PC-9 (cell line): ENCODE results near the gene TEX26. TPM values are rescaled to one million over a fixed set of nuclear protein-coding genes. Genes with fewer than 3 reads are reported as not detected.

Source experiments
- BruUV-seq: library from RNA; stranded (reverse); fragments of 400-500 nt; replicated peaks from 2 replicates; lab custom pipeline; 2021; lab: Mats Ljungman, UMichigan
- CTCF ChIA-PET: fragments of 300-600 bp; sonication (Branson Sonifier 250); formaldehyde crosslinking; loops from one replicate; lab custom pipeline; 2022; ENCODE audit warnings: antibody characterized with exemption; lab: Charles Lee
- POLR2A ChIA-PET: fragments of 300-600 bp; sonication (Branson Sonifier 250); formaldehyde crosslinking; loops from one replicate; lab custom pipeline; 2022; ENCODE audit warnings: antibody characterized with exemption; ENCODE audit not compliant: unreplicated experiment; lab: Charles Lee
- DNase-seq, 2 experiments: peaks; one replicate each; pipeline versions ENCODE4 v3.0.0 to v3.0.0-alpha.2; 2015 to 2022; ENCODE audit warnings: mixed read lengths in 1 of 2
- H2AFZ ChIP-seq: fragments of 200-600 bp; sonication (generic); 2 replicates; pipeline ENCODE4 v1.8.1; 2017; ENCODE audit warnings: antibody characterized with exemption
- H3F3A ChIP-seq: fragments of 200-600 bp; sonication (generic); 2 replicates; pipeline ENCODE4 v1.8.1; 2017; ENCODE audit warnings: antibody characterized with exemption, mild to moderate bottlenecking, low read depth; ENCODE audit not compliant: insufficient read depth
- H3K27ac ChIP-seq: fragments of 200-600 bp; sonication (generic); 2 replicates; pipeline ENCODE4 v1.6.1; 2016; ENCODE audit warnings: mixed run types
- H3K27me3 ChIP-seq: fragments of 200-600 bp; sonication (generic); 2 replicates; pipeline ENCODE4 v1.6.1; 2016; ENCODE audit warnings: low read depth, mixed run types; ENCODE audit not compliant: insufficient read depth
- H3K36me3 ChIP-seq: fragments of 200-600 bp; sonication (generic); 2 replicates; pipeline ENCODE4 v1.6.1; 2016; ENCODE audit warnings: low read depth, mixed run types
- H3K4me1 ChIP-seq: fragments of 200-600 bp; sonication (generic); replicated peaks from 2 replicates; pipeline ENCODE4 v1.6.1; 2016; ENCODE audit warnings: mixed run types; ENCODE audit not compliant: insufficient read depth
- H3K4me2 ChIP-seq: fragments of 200-600 bp; sonication (generic); 2 replicates; pipeline ENCODE4 v1.6.1; 2017; ENCODE audit warnings: mixed run types
- H3K4me3 ChIP-seq: fragments of 200-600 bp; sonication (generic); 2 replicates; pipeline ENCODE4 v1.6.1; 2016; ENCODE audit warnings: mixed run types
- H3K79me2 ChIP-seq: fragments of 200-600 bp; sonication (generic); 2 replicates; pipeline ENCODE4 v1.6.1; 2017; ENCODE audit warnings: low read depth, mixed run types
- H3K9me2 ChIP-seq: fragments of 200-600 bp; sonication (generic); 2 replicates; pipeline ENCODE4 v1.8.1; 2017; ENCODE audit warnings: mild to moderate bottlenecking; ENCODE audit not compliant: insufficient read depth
- H3K9me3 ChIP-seq: fragments of 200-600 bp; sonication (generic); 2 replicates; pipeline ENCODE4 v1.8.1; 2016; ENCODE audit warnings: low read depth; ENCODE audit not compliant: insufficient read depth
- H4K20me1 ChIP-seq: fragments of 200-600 bp; sonication (generic); 2 replicates; pipeline ENCODE4 v1.8.1; 2017; ENCODE audit not compliant: insufficient read depth
- CTCF ChIP-seq: fragments of 200-600 bp; sonication (generic); conservative IDR thresholded peaks from 2 replicates; pipeline ENCODE4 v1.6.1; 2017; ENCODE audit warnings: mixed run types, antibody characterized with exemption, mild to moderate bottlenecking, moderate library complexity
- EZH2 ChIP-seq: fragments of 200-600 bp; sonication (generic); IDR thresholded peaks from 2 replicates; pipeline ENCODE4 v1.8.0; 2017; ENCODE audit warnings: antibody characterized with exemption, low read depth
- intact Hi-C: fragments of 100-400 bp; cut with micrococcal nuclease; formaldehyde crosslinking; loops from one replicate; pipeline ENCODE4 v1.10.0; 2022; ENCODE audit not compliant: unreplicated experiment
- total RNA-seq: library from RNA; stranded (reverse); gene quantifications from 2 replicates; pipeline ENCODE4 v1.2.3, GENCODE V29; 2021

Gene TEX26
- total RNA-seq, 1 experiment from 2014 or later = not detected

- POLR2A ChIA-PET = no interaction called here
- intact Hi-C loops = no loop called here
Measured at GRCh38 chr13:31015199-31015598, 82.7 kb downstream of the TEX26 start.

GRCh38 chr13:31016342-31017325 is 84.2 kb downstream of the TEX26 start:
- POLR2A ChIA-PET = interaction anchor here (0.6 kb wide), 1 partner anchor 635 kb away, joined by 3 read pairs; no protein-coding TSS in a partner anchor
- H3K9me3 ChIP-seq = no peaks in the 10 kb centered on the region
- no peak overlapping the region for H2AFZ ChIP-seq
- CTCF ChIA-PET = no interaction called here
- H3K27ac ChIP-seq = no peak overlapping the region
- H3K4me2 ChIP-seq = no peak overlapping the region
- TF ChIP-seq CTCF (no peak), EZH2 (no peak)
- peaks cover 10% of the 10 kb centered on the region; the same call in 1 of the 2 replicates for H3F3A ChIP-seq
- 0 out of 2 replicates have a peak, but pooled peaks cover 12% of the 10 kb centered on the region for H3K27me3 ChIP-seq
- intact Hi-C loops = no loop called here
- H4K20me1 ChIP-seq = no peaks in the 10 kb centered on the region
- no peak for DNase-seq
- H3K4me1 ChIP-seq = peaks cover 14% of the 10 kb centered on the region
- no peaks in the 10 kb centered on the region for H3K79me2 ChIP-seq
- no TSS peak for BruUV-seq
- H3K9me2 ChIP-seq = no peaks in the 10 kb centered on the region
- H3K36me3 ChIP-seq = no peaks in the 10 kb centered on the region
- H3K4me3 ChIP-seq = no peak overlapping the region

More at GRCh38 chr13:31015199-31015598, 82.7 kb downstream of the TEX26 start:
- DNase-seq = no peak
- Histone ChIP-seq H3K4me3 (no peak overlapping the region), H3K9me2 (no peaks in the 10 kb centered on the region), H3K4me1 (peaks cover 17% of the 10 kb centered on the region), H3K4me2 (no peak overlapping the region), H3K27ac (no peak overlapping the region), H3K36me3 (no peaks in the 10 kb centered on the region), H3K79me2 (no peaks in the 10 kb centered on the region), H3K9me3 (no peaks in the 10 kb centered on the region), H3K27me3 (0 out of 2 replicates have a peak, but pooled peaks cover 3% of the 10 kb centered on the region), H3F3A (peaks cover 10% of the 10 kb centered on the region; the same call in 1 of the 2 replicates), H2AFZ (no peak overlapping the region), H4K20me1 (no peaks in the 10 kb centered on the region)
- CTCF ChIA-PET = no interaction called here
- TF ChIP-seq CTCF (no peak), EZH2 (no peak)
- BruUV-seq = no TSS peak

GRCh38 chr13:31018511-31018910 is 86.1 kb downstream of the TEX26 start:
- H4K20me1 ChIP-seq = no peaks in the 10 kb centered on the region
- H3K36me3 ChIP-seq = no peaks in the 10 kb centered on the region
- no peak overlapping the region for H3K4me2 ChIP-seq
- no peaks in the 10 kb centered on the region for H3K79me2 ChIP-seq
- no peak overlapping the region for H3K4me3 ChIP-seq
- POLR2A ChIA-PET = no interaction called here
- TF ChIP-seq CTCF (no peak), EZH2 (no peak)
- H2AFZ ChIP-seq = no peak overlapping the region
- no peak overlapping the region for H3K27ac ChIP-seq
- no TSS peak for BruUV-seq
- H3K9me3 ChIP-seq = no peaks in the 10 kb centered on the region
- H3F3A ChIP-seq = no peaks in the 10 kb centered on the region
- no peak for DNase-seq
- CTCF ChIA-PET = no interaction called here
- H3K4me1 ChIP-seq = no peaks in the 10 kb centered on the region
- intact Hi-C loops = no loop called here
- H3K27me3 ChIP-seq = peaks cover 29% of the 10 kb centered on the region; the same call in 1 of the 2 replicates
- H3K9me2 ChIP-seq = no peaks in the 10 kb centered on the region
